H9 (cell line): ENCODE measurements around the gene CCDC85B. TPM values are rescaled to one million over a fixed set of nuclear protein-coding genes. Genes with fewer than 3 reads are reported as not detected.

Experiments used
- DNase-seq: peaks from one replicate; pipeline ENCODE4 v3.0.0-alpha.2; 2017
- H2AFZ ChIP-seq: one replicate; pipeline ENCODE4 v1.6.1; 2013; ENCODE audit warnings: mild to moderate bottlenecking, low read length, control low read depth, moderate library complexity
- H2AK5ac ChIP-seq: 2 replicates; pipeline ENCODE4 v1.6.1; 2013; ENCODE audit warnings: low read length, control low read depth, mixed read lengths; ENCODE audit not compliant: insufficient read length
- H2BK120ac ChIP-seq: one replicate; pipeline ENCODE4 v1.6.1; 2013; ENCODE audit warnings: low read depth, mild to moderate bottlenecking, low read length, control low read depth, inconsistent platforms; ENCODE audit not compliant: poor library complexity, severe bottlenecking
- H2BK12ac ChIP-seq: 2 replicates; pipeline ENCODE4 v1.6.1; 2013; ENCODE audit warnings: low read length, control low read depth, mixed read lengths, low read depth; ENCODE audit not compliant: insufficient read length
- H2BK15ac ChIP-seq: 2 replicates; pipeline ENCODE4 v1.6.1; 2013; ENCODE audit warnings: low read depth, low read length, control low read depth
- H2BK20ac ChIP-seq: one replicate; pipeline ENCODE4 v1.6.1; 2013; ENCODE audit warnings: low read depth, mild to moderate bottlenecking, low read length, control low read depth, inconsistent platforms; ENCODE audit not compliant: poor library complexity, severe bottlenecking
- H2BK5ac ChIP-seq: 2 replicates; pipeline ENCODE4 v1.6.1; 2013; ENCODE audit warnings: low read length, control low read depth, mixed read lengths; ENCODE audit not compliant: insufficient read length
- H3K14ac ChIP-seq: 2 replicates; pipeline ENCODE4 v1.6.1; 2013; ENCODE audit warnings: low read length, control low read depth; ENCODE audit not compliant: insufficient read depth
- H3K18ac ChIP-seq: 2 replicates; pipeline ENCODE4 v1.6.1; 2013; ENCODE audit warnings: low read depth, mild to moderate bottlenecking, mixed read lengths, low read length, control low read depth; ENCODE audit not compliant: insufficient read length
- H3K23ac ChIP-seq: 2 replicates; pipeline ENCODE4 v1.6.1; 2013; ENCODE audit warnings: low read length, control low read depth, mixed read lengths, low read depth; ENCODE audit not compliant: insufficient read length
- H3K23me2 ChIP-seq: 2 replicates; pipeline ENCODE4 v1.6.1; 2013; ENCODE audit warnings: low read depth, mild to moderate bottlenecking, mixed read lengths, low read length, control low read depth; ENCODE audit not compliant: insufficient read length, poor library complexity, severe bottlenecking
- H3K27ac ChIP-seq: 2 replicates; pipeline ENCODE4 v1.5.1; 2013; ENCODE audit warnings: low read length, control low read depth, mixed read lengths, low read depth; ENCODE audit not compliant: insufficient read length
- H3K27me3 ChIP-seq: 2 replicates; pipeline ENCODE4 v1.6.1; 2013; ENCODE audit warnings: low read length, control low read depth, inconsistent platforms; ENCODE audit not compliant: insufficient read depth
- H3K4ac ChIP-seq: 2 replicates; pipeline ENCODE4 v1.6.1; 2013; ENCODE audit warnings: low read depth, mild to moderate bottlenecking, control low read depth, inconsistent platforms, low read length, moderate library complexity
- H3K4me1 ChIP-seq: 2 replicates; pipeline ENCODE4 v1.6.1; 2013; ENCODE audit warnings: low read length, control low read depth, inconsistent platforms; ENCODE audit not compliant: insufficient read depth
- H3K4me2 ChIP-seq: 2 replicates; pipeline ENCODE4 v1.6.1; 2013; ENCODE audit warnings: low read length, control low read depth, mixed read lengths; ENCODE audit not compliant: insufficient read length, insufficient read depth
- H3K56ac ChIP-seq: 2 replicates; pipeline ENCODE4 v1.6.1; 2013; ENCODE audit warnings: low read depth, mild to moderate bottlenecking, mixed read lengths, low read length, control low read depth; ENCODE audit not compliant: insufficient read length
- H3K79me1 ChIP-seq: 2 replicates; pipeline ENCODE4 v1.6.1; 2013; ENCODE audit warnings: low read depth, mild to moderate bottlenecking, moderate library complexity, low read length, control low read depth, inconsistent platforms; ENCODE audit not compliant: insufficient read depth, poor library complexity, severe bottlenecking
- H3K79me2 ChIP-seq: 2 replicates; pipeline ENCODE4 v1.6.1; 2013; ENCODE audit warnings: low read length, control low read depth, inconsistent platforms; ENCODE audit not compliant: insufficient read depth
- H3K9ac ChIP-seq: 2 replicates; pipeline ENCODE4 v1.6.1; 2013; ENCODE audit warnings: low read length, control low read depth, mixed read lengths; ENCODE audit not compliant: insufficient read length; ENCODE audit errors: extremely low read depth
- H3K9me3 ChIP-seq: one replicate; pipeline ENCODE4 v1.6.1; 2013; ENCODE audit warnings: low read depth, low read length, inconsistent platforms; ENCODE audit not compliant: control insufficient read depth
- H3T11ph ChIP-seq: one replicate; pipeline ENCODE4 v1.6.1; 2013; ENCODE audit warnings: mild to moderate bottlenecking, low read length, control low read depth, inconsistent platforms
- H4K20me1 ChIP-seq: one replicate; pipeline ENCODE4 v1.6.1; 2013; ENCODE audit not compliant: control insufficient read depth, insufficient read length, insufficient read depth
- H4K5ac ChIP-seq: 2 replicates; pipeline ENCODE4 v1.6.1; 2013; ENCODE audit warnings: low read depth, mild to moderate bottlenecking, mixed read lengths, low read length, control low read depth; ENCODE audit not compliant: insufficient read length
- H4K8ac ChIP-seq: replicated peaks from 2 replicates; pipeline ENCODE4 v1.6.1; 2013; ENCODE audit warnings: low read length, control low read depth, mixed read lengths, low read depth; ENCODE audit not compliant: insufficient read length
- H4K91ac ChIP-seq: 2 replicates; pipeline ENCODE4 v1.6.1; 2013; ENCODE audit warnings: low read depth, mild to moderate bottlenecking, moderate library complexity, mixed read lengths, low read length, control low read depth; ENCODE audit not compliant: insufficient read length
- H3K27ac Mint-ChIP-seq, 3 experiments: 2 replicates in 2 of 3; 3 replicates in 1 of 3; pipeline ENCODE4 v1.8.0; 2020 to 2021; ENCODE audit warnings: mixed read lengths in 3 of 3, mild to moderate bottlenecking in 1 of 3, moderate library complexity in 1 of 3
- H3K27me3 Mint-ChIP-seq: 2 replicates; pipeline ENCODE4 v1.8.0; 2021; ENCODE audit warnings: low read depth, mild to moderate bottlenecking, moderate library complexity, mixed read lengths
- H3K36me3 Mint-ChIP-seq, 3 experiments: 2 replicates in 2 of 3; 3 replicates in 1 of 3; pipeline ENCODE4 v1.8.0; 2020 to 2021; ENCODE audit warnings: low read depth in 3 of 3, mixed read lengths in 3 of 3; ENCODE audit not compliant: insufficient read depth in 1 of 3
- H3K4me1 Mint-ChIP-seq, 2 experiments: 2 replicates each; pipeline ENCODE4 v1.8.0; 2020; ENCODE audit warnings: mixed read lengths in 2 of 2
- H3K4me3 Mint-ChIP-seq, 2 experiments: 2 replicates in 1 of 2; 3 replicates in 1 of 2; pipeline ENCODE4 v1.8.0; 2020 to 2021; ENCODE audit warnings: mild to moderate bottlenecking in 2 of 2, mixed read lengths in 2 of 2, moderate library complexity in 1 of 2
- H3K9me3 Mint-ChIP-seq, 2 experiments: 2 replicates in 1 of 2; 3 replicates in 1 of 2; pipeline ENCODE4 v1.8.0; 2020; ENCODE audit warnings: mild to moderate bottlenecking in 2 of 2, mixed read lengths in 2 of 2, moderate library complexity in 1 of 2
- CTCF ChIP-seq: fragments of 200-600 bp; sonication (generic); conservative IDR thresholded peaks from 3 replicates; pipeline ENCODE4 v1.8.0; 2021; ENCODE audit warnings: antibody characterized with exemption, mild to moderate bottlenecking
- WGBS: extraction: QIAGEN DNeasy Blood & Tissue Kit; methylation state at CpG from one replicate; pipeline ENCODE4 v1.1.7; 2013; ENCODE audit warnings: missing lambda C conversion rate, low lambda C conversion rate, mixed read lengths; ENCODE audit not compliant: insufficient read length; ENCODE audit errors: extremely low coverage; 5-methylcytosine and 5-hydroxymethylcytosine counted together
- total RNA-seq: library from RNA; stranded (reverse); gene quantifications from 2 replicates; pipeline ENCODE4 v1.2.1, GENCODE V29; 2021

Gene CCDC85B
- total RNA-seq, 1 experiment from 2014 or later, result 23.3 TPM

- no peaks in the 10 kb centered on the region; a peak in 1 of 5 replicates for H3K9me3 Mint-ChIP-seq
- H3K9me3 ChIP-seq, result no peaks in the 10 kb centered on the region
- no peak overlapping the region for H3K9ac ChIP-seq
- H3K27me3 Mint-ChIP-seq, result peaks cover 4% of the 10 kb centered on the region
- peaks cover 21 to 28% of the 10 kb centered on the region in 2 experiments for H3K4me1 Mint-ChIP-seq
- no peaks in the 10 kb centered on the region for H4K20me1 ChIP-seq
- peaks cover 0 to 11% (median 8%) of the 10 kb centered on the region in 3 experiments; a peak in 6 of 7 replicates for H3K36me3 Mint-ChIP-seq
- H4K5ac ChIP-seq, result no peak overlapping the region
- no peak overlapping the region for H2BK12ac ChIP-seq
- H4K91ac ChIP-seq, result no peak overlapping the region
- no CpG with 5 or more reads among the region's 3 CpGs for WGBS
- H3K4me3 Mint-ChIP-seq, result peak overlapping the region; percentile 83 to 89
- no peak overlapping the region for H3K56ac ChIP-seq
- H3K27me3 ChIP-seq, result no peaks in the 10 kb centered on the region
- TF ChIP-seq CTCF, result no peak
- H2BK20ac ChIP-seq, result no peak overlapping the region
- no peak for DNase-seq
- no peak overlapping the region for H2BK5ac ChIP-seq
- H2BK15ac ChIP-seq, result no peak overlapping the region
- H3K79me1 ChIP-seq, result no peaks in the 10 kb centered on the region
- no peak overlapping the region for H3K18ac ChIP-seq
- no peak overlapping the region for H3K27ac ChIP-seq
- 0 out of 7 replicates have a peak overlapping the region, but pooled peaks of 1 of the 3 experiments have one; percentile 27 for H3K27ac Mint-ChIP-seq
- no peak overlapping the region for H3T11ph ChIP-seq
- H3K4me2 ChIP-seq, result no peak overlapping the region
- H4K8ac ChIP-seq, result no peak overlapping the region
- no peak overlapping the region for H3K23ac ChIP-seq
- no peaks in the 10 kb centered on the region for H3K79me2 ChIP-seq
- no peak overlapping the region for H3K4ac ChIP-seq
- H2AK5ac ChIP-seq, result no peak overlapping the region
- H3K23me2 ChIP-seq, result peaks cover 11% of the 10 kb centered on the region
- no peak overlapping the region for H3K14ac ChIP-seq
- H3K4me1 ChIP-seq, result no peaks in the 10 kb centered on the region; the same call in 1 of the 2 replicates
- no peak overlapping the region for H2BK120ac ChIP-seq
- no peak overlapping the region for H2AFZ ChIP-seq
These were observed 26.6 kb downstream of the CCDC85B start for GRCh38 chr11:65917077-65917433.
